K562 (cell line): ENCODE measurements around the gene TMEM38B. TPM values are rescaled to one million over a fixed set of nuclear protein-coding genes. Genes with fewer than 3 reads are reported as not detected.

Experiments used
- ATF3 ChIP-seq, 2 experiments: fragments of 450-650 bp in 1 of 2; sonication (generic) in 1 of 2; formaldehyde crosslinking in 1 of 2; IDR thresholded peaks in 1 of 2; conservative IDR thresholded peaks in 1 of 2; 2 replicates each; pipeline versions ENCODE4 v1.6.1 to v1.8.1; 2016 to 2023; ENCODE audit warnings: mild to moderate bottlenecking in 2 of 2, moderate library complexity in 2 of 2, inconsistent platforms in 1 of 2, missing genetic modification reagents in 1 of 2
- ATF7 ChIP-seq: fragments of 450-650 bp; IDR thresholded peaks from 2 replicates; pipeline ENCODE4 v1.7.1; 2014; ENCODE audit warnings: mild to moderate bottlenecking, moderate library complexity
- CBX2 ChIP-seq: fragments of 200-600 bp; sonication (generic); IDR thresholded peaks from one replicate; pipeline ENCODE4 v1.6.1; 2012; ENCODE audit warnings: mild to moderate bottlenecking, low read length, inconsistent platforms; ENCODE audit not compliant: insufficient read depth, poor library complexity, severe bottlenecking
- CEBPG ChIP-seq, 3 experiments: fragments of 200-800 bp in 1 of 3; sonication (Bioruptor generic) in 1 of 3; sonication (generic) in 1 of 3; formaldehyde crosslinking in 1 of 3; IDR thresholded peaks in 2 of 3; conservative IDR thresholded peaks in 1 of 3; 2 replicates each; pipeline versions ENCODE4 v1.6.1 to v1.8.0; 2016 to 2022; ENCODE audit warnings: missing compliant biosample characterization in 2 of 3, missing genetic modification characterization in 2 of 3, mild to moderate bottlenecking in 1 of 3, missing genetic modification reagents in 1 of 3
- CHD1 ChIP-seq: fragments of 200-600 bp; sonication (generic); IDR thresholded peaks from one replicate; pipeline ENCODE4 v1.6.1; 2012; ENCODE audit warnings: mild to moderate bottlenecking, moderate library complexity, low read length, inconsistent platforms
- ESRRA ChIP-seq: fragments of 450-650 bp; IDR thresholded peaks from 2 replicates; pipeline ENCODE4 v1.6.1; 2014; ENCODE audit warnings: low read depth, mild to moderate bottlenecking, moderate library complexity, borderline replicate concordance
- KDM1A ChIP-seq, 2 experiments: fragments of 450-650 bp; IDR thresholded peaks; 2 replicates each; pipeline ENCODE4 v1.6.1; 2016; ENCODE audit warnings: mild to moderate bottlenecking in 2 of 2
- KDM2B ChIP-seq: fragments of 250-450 bp; sonication (Bioruptor Pico); IDR thresholded peaks from 2 replicates; pipeline ENCODE4 v1.8.0; 2021; ENCODE audit warnings: mild to moderate bottlenecking, moderate library complexity
- MYNN ChIP-seq, 2 experiments: sonication (generic); formaldehyde crosslinking in 1 of 2; IDR thresholded peaks; 2 replicates each; pipeline versions ENCODE4 v1.5.0 to v1.6.1; 2016 to 2020; ENCODE audit warnings: antibody characterized with exemption in 1 of 2, missing genetic modification reagents in 1 of 2
- NUFIP1 ChIP-seq: fragments of 450-650 bp; IDR thresholded peaks from 2 replicates; pipeline ENCODE4 v1.6.1; 2018; ENCODE audit not compliant: partially characterized antibody
- RBM34 ChIP-seq: fragments of 200-400 bp; formaldehyde crosslinking; IDR thresholded peaks from 2 replicates; pipeline ENCODE4 v1.6.1; 2018; ENCODE audit warnings: low read length, borderline replicate concordance; ENCODE audit not compliant: insufficient read depth
- SMAD4 ChIP-seq: fragments of 250-450 bp; sonication (Bioruptor Pico); conservative IDR thresholded peaks from 2 replicates; pipeline ENCODE4 v1.8.0; 2021; ENCODE audit warnings: inconsistent platforms, mild to moderate bottlenecking, moderate library complexity
- THRB ChIP-seq: fragments of 450-650 bp; formaldehyde crosslinking; conservative IDR thresholded peaks from 2 replicates; pipeline ENCODE4 v1.4.0; 2022; ENCODE audit warnings: mild to moderate bottlenecking, missing genetic modification characterization
- TRIM24 ChIP-seq, 2 experiments: fragments of 450-650 bp; IDR thresholded peaks; 2 replicates each; pipeline ENCODE4 v1.6.1; 2016
- ZBTB43 ChIP-seq: sonication (generic); formaldehyde crosslinking; IDR thresholded peaks from 2 replicates; pipeline ENCODE4 v1.8.0; 2023; ENCODE audit warnings: mild to moderate bottlenecking, missing genetic modification reagents
- ZFP30 ChIP-seq: fragments of 250-450 bp; sonication (Bioruptor Pico); IDR thresholded peaks from 2 replicates; pipeline ENCODE4 v1.8.0; 2022; ENCODE audit warnings: moderate library complexity, mild to moderate bottlenecking, inconsistent platforms, borderline replicate concordance
- ZNF197 ChIP-seq: fragments of 200-800 bp; sonication (Bioruptor generic); IDR thresholded peaks from 2 replicates; pipeline ENCODE4 v1.6.1; 2016; ENCODE audit warnings: low read depth, missing genetic modification characterization, missing compliant biosample characterization
- ZNF41 ChIP-seq: fragments of 250-450 bp; sonication (Bioruptor Pico); conservative IDR thresholded peaks from 2 replicates; pipeline ENCODE4 v1.4.0; 2020; ENCODE audit warnings: mild to moderate bottlenecking
- polyA plus RNA-seq, 8 experiments: library from polyadenylated mRNA; depleted of rRNA in 4 of 8; stranded (reverse) in 5 of 8; unstranded in 3 of 8; fragments of >200 nt; fragmentation: Nextera tagmentation in 2 of 8; fragmentation: Illumina TruSeq in 1 of 8; extraction: Ambion mirVana in 2 of 8; extraction: Trizol in 1 of 8; gene quantifications; 2 replicates each; pipeline versions ENCODE4 v1.2.1 to v1.2.3, GENCODE V29; 2011 to 2014; ENCODE audit warnings: inconsistent platforms in 1 of 8, missing spikeins in 1 of 8
- total RNA-seq, 7 experiments: library from RNA; depleted of rRNA in 6 of 7; stranded (reverse); fragments of >200 nt in 6 of 7; fragmentation: Illumina TruSeq in 2 of 7; extraction: Trizol in 2 of 7; gene quantifications; 2 replicates each; pipeline versions ENCODE4 v1.2.1 to v1.2.3, GENCODE V29; 2011 to 2021; ENCODE audit warnings: low replicate concordance in 1 of 7
- TF ChIP-seq, protein P1 (sequence below): fragments of 200-800 bp; sonication (Bioruptor generic); IDR thresholded peaks from 2 replicates; pipeline ENCODE4 v1.6.1; 2016; ENCODE audit warnings: missing genetic modification characterization, missing compliant biosample characterization

Gene TMEM38B
- total and polyA plus RNA-seq, 9 of the 15 experiments (the other 6 are each of a cell fraction or from before 2014, with no cell fraction given): 26.0 to 57.5 (median 38.5) TPM

DNA sequence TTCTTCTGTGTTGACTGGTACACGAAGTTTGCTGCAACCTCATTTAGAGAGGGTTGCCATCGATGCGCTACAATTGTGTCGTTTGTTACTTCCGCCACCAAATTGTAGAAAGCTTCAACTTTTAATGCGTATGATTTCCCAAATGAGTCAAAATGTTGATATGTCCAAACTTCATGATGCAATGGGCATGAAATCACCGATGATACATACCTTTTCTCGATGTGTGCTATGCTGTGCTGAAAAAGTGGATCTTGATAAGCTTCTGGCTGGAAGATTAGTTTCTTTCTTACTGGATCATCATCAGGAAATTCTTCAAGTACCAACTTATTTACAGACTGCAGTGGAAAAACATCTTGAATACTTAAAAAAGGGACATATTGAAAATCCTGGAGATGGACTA, 65.7 kb downstream of the TMEM38B start (continued):
- peak; percentile 85 for TF ChIP-seq ATF3 (IDR thresholded peaks at IDR 0.05)
- no peak for TF ChIP-seq ATF3 (CRISPR knock-in tag; conservative IDR thresholded peaks at IDR 0.05)
- TF ChIP-seq, protein P1, sequence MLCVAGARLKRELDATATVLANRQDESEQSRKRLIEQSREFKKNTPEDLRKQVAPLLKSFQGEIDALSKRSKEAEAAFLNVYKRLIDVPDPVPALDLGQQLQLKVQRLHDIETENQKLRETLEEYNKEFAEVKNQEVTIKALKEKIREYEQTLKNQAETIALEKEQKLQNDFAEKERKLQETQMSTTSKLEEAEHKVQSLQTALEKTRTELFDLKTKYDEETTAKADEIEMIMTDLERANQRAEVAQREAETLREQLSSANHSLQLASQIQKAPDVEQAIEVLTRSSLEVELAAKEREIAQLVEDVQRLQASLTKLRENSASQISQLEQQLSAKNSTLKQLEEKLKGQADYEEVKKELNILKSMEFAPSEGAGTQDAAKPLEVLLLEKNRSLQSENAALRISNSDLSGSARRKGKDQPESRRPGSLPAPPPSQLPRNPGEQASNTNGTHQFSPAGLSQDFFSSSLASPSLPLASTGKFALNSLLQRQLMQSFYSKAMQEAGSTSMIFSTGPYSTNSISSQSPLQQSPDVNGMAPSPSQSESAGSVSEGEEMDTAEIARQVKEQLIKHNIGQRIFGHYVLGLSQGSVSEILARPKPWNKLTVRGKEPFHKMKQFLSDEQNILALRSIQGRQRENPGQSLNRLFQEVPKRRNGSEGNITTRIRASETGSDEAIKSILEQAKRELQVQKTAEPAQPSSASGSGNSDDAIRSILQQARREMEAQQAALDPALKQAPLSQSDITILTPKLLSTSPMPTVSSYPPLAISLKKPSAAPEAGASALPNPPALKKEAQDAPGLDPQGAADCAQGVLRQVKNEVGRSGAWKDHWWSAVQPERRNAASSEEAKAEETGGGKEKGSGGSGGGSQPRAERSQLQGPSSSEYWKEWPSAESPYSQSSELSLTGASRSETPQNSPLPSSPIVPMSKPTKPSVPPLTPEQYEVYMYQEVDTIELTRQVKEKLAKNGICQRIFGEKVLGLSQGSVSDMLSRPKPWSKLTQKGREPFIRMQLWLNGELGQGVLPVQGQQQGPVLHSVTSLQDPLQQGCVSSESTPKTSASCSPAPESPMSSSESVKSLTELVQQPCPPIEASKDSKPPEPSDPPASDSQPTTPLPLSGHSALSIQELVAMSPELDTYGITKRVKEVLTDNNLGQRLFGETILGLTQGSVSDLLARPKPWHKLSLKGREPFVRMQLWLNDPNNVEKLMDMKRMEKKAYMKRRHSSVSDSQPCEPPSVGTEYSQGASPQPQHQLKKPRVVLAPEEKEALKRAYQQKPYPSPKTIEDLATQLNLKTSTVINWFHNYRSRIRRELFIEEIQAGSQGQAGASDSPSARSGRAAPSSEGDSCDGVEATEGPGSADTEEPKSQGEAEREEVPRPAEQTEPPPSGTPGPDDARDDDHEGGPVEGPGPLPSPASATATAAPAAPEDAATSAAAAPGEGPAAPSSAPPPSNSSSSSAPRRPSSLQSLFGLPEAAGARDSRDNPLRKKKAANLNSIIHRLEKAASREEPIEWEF (CRISPR knock-in tag): no peak
- no peak for TF ChIP-seq CBX2
- no peak for TF ChIP-seq ZNF197 (CRISPR knock-in tag)
- no peak for TF ChIP-seq KDM1A (IDR thresholded peaks at IDR 0.05)
- TF ChIP-seq THRB (CRISPR knock-in tag): no peak
- TF ChIP-seq SMAD4: no peak
- no peak for TF ChIP-seq ZNF41
- TF ChIP-seq ZFP30 (CRISPR knock-in tag): no peak
- no peak for TF ChIP-seq MYNN (IDR thresholded peaks at IDR 0.05)
- TF ChIP-seq MYNN (CRISPR knock-in tag; IDR thresholded peaks at IDR 0.05): no peak
- TF ChIP-seq TRIM24 (IDR thresholded peaks at IDR 0.05): peak; percentile 90 to 95
- peak; percentile 36; the same call in 1 of the 2 replicates for TF ChIP-seq ATF7
- no peak for TF ChIP-seq KDM2B
- peak; percentile 83 for TF ChIP-seq CEBPG (CRISPR knock-in tag; IDR thresholded peaks at IDR 0.05)
- TF ChIP-seq CEBPG (tag; conservative IDR thresholded peaks at IDR 0.05 in 1 of 2, IDR thresholded peaks at IDR 0.05 in 1 of 2): peak in 1 of 2 experiments; percentile 93; a peak in 2 of 4 replicates
- TF ChIP-seq ZBTB43 (CRISPR knock-in tag): no peak
- TF ChIP-seq CHD1: no peak
- TF ChIP-seq RBM34: no peak
- TF ChIP-seq ESRRA: no peak
- TF ChIP-seq NUFIP1: no peak
